GM18870 (cell line): Measurements from ENCODE around the gene INPP5B.
A peak's percentile ranks its signal among the peaks of the same experiment; 100 is the strongest.
"Not testable (repeated sequence)": the region's sequence is repeated elsewhere in the genome, so short reads cannot be mapped to it uniquely, and the experiment has no call there.

Experiments
- ATAC-seq: cut with Tn5 transposase; IDR thresholded peaks from one replicate; pipeline ENCODE4 v1.9.1; 2021; ENCODE audit warnings: moderate library complexity; ENCODE audit not compliant: unreplicated experiment

INPP5B gene

DNA sequence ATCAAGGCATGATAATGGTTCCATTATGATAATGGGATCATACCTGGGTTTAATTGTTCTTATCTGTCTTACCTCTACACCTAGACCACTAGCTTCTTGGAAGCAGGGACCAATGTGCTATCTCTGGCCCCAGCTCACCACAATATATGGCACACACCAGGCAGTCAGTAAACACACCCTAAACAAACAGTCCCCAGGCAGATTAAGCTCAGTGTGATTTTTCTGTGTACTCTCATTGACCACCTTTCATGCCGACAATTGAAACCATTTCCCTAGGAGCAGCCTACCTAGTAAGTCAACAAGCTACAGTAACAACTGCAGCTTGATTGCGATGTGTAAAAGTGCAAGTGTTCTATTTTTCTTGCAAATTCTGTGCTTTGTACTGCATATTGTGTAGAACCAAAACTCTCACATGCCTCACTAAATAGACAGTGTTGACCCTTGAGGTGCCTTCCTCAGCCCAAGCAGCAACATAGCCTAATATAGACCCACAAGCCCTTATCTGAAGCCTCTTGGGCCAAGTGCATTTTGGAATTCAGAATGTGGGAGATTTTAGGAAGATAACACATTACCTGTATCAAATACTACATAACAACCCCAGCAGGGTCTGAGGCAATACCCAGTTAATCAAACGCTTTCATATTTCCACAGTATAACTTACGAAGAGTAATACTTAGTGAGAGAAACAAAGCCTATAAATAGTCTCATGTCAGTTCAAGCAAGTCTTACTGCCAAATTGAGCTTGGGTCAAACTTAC, 32.0 kb downstream of the INPP5B start:
- no peak for ATAC-seq

DNA sequence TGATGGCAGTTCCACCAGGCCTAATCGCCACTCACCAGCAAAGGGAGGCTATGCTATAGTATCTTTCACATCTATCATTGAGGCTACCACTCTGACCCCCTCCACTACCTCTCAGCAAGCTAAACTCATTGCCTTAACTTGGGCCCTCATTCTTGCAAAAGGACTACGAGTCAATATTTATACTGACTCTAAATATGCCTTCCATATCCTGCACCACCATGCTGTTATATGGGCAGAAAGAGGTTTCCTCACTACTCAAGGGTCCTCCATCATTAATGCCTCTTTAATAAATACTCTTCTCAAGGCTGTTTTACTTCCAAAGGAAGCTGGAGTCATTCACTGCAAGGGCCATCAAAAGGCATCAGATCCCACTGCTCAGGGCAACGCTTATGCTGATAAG, 35.4 kb downstream of the INPP5B start:
- ATAC-seq, result not testable (repeated sequence)

DNA sequence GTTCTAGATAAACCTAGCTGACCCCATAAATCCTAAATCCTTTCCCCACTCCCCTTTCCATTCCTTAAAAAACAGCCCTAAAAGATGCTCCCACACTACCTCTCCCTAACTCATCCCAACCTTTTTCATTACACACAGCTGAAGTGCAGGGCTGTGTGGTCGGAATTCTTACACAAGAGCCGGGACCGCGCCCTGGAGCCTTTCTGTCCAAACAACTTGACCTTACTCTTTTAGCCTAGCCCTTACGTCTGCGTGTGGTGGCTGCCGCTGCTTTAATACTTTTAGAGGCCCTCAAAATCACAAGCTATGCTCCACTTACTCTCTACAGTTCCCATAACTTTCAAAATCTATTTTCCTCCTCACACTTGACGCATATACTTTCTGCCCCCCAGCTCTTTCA, 36.0 kb downstream of the INPP5B start:
- not testable (repeated sequence) for ATAC-seq

DNA sequence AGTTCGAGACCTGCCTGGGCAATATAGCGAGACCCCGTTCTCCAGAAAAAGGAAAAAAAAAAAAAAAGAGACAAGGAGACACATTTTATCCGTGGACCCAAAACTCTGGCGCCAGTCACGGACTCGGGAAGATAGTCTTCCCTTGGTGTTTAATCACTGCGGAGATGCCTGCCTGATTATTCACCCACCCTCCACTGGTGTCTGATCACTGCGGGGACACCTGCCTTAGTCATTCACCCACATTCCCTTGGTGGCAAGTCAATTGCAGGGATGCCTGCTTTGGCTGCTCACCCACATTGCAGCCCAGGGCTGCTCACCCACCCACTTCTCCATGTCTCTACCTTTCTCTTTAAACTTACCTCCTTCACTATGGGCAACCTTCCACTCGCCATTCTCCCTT, 38.3 kb downstream of the INPP5B start:
- ATAC-seq, result not testable (repeated sequence)

DNA sequence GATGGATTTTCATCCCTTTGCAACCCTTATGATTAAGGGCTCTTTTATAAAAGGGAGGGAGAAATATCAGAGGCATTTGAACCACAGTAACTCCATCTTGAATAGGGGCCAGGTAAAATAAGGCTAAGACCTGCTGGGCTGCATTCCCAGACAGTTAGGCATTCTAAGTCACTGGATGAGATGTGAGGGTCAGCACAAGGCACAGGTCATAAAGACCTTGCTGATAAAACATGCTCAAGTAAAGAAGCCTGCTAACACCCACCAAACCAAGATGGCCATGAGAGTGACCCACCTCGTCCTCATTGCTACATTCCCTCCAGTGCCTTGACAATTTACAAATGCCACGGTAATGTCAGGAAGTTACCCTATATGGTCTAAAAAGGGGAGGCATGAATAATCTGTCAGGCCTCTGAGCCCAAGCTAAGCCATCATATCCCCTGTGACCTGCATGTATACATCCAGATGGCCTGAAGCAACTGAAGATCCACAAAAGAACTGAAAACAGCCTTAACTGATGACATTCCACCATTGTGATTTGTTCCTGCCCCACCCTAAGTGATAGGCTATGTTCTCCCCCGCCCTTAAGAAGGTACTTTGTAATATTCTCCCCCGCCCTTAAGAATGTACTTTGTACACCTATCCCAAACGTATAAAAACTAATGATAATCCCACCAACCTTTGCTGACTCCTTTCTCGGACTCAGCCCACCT, 39.3 kb downstream of the INPP5B start:
- not testable (repeated sequence) for ATAC-seq

DNA sequence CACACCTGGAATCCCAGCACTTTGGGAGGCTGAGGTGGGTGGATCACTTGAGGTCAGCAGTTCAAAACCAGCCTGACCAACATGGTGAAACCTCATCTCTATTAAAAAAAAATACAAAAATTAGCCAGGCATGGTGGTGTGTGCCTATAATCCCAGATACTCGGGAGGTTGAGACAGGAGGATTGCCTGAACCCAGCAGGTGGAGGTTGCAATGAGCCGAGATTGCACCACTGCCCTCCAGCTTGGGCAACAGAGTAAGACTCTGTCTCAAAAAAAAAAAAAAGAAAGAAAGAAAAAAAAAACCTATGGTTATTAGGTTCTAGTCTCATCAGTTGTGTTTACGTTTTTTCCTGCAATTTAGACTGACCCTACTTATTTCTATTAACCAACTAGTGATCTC, 40.3 kb downstream of the INPP5B start:
- not testable (repeated sequence) for ATAC-seq

DNA sequence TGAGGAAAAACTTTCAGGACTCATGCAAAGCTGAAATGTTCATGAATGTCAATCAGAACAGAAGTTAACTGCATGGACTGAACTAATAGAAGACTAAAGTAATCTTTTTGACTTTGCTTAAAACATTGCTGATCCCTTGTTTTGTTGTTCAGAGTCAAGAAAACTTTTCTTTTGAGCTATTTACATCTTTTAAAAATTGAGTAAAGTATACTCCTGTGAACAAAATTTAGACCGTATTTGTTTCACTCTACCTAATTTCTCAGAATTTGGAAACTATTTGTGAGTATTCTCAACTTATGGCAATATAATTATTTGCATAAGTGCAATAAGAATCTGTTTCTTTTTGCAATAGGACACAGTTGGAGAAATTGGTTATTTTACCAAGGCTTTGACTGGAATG, 41.1 kb downstream of the INPP5B start:
- ATAC-seq, result no peak

DNA sequence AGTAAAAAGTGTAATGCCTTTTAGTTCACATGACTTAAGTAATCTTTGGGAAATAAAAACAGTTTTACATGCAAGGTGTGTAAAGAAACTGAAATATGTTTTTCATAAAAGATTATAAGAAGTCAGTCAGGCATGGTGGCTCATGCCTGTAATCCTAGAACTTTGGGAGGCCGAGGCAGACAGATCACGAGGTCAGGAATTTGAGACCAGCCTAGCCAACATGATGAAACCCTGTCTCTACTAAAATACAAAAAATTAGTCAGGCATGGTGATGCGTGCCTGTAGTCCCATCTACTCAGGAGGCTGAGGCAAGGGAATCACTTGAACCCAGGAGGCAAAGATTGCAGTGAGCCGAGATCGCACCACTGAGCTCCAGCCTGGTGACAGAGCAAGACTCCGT, 42.9 kb downstream of the INPP5B start:
- ATAC-seq, result not testable (repeated sequence)

DNA sequence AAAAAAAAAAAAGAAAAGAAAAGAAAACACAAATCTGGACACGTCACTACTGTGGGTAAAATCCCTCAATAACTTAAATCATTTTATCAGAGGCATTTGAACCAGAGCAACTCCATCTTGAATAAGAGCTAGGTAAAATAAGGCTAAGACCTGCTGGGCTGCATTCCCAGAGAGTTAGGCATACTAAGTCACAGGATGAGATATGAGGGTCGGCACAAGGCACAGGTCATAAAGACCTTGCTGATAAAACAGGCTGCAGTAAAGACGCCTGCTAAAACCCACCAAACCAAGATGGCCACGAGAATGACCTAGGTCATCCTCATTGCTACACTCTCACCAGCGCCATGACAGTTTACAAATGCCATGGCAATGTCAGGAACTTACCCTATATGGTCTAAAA, 43.9 kb downstream of the INPP5B start:
- no peak for ATAC-seq

DNA sequence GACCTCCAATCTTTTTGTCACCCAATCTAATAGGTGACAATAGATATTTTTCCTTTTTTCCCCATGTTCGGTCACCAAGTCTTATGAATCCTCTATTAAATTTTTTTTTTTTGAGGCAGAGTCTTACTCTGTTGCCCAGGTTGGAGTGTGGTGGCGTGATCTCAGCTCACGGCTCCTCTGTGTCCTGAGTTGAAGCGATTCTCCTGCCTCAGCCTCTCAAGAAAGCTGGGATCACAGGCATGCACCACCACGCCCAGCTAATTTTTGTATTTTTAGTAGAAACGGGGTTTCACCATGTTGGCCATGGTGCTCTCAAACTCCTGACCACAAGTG, 45.0 kb downstream of the INPP5B start:
- ATAC-seq, result no peak

DNA sequence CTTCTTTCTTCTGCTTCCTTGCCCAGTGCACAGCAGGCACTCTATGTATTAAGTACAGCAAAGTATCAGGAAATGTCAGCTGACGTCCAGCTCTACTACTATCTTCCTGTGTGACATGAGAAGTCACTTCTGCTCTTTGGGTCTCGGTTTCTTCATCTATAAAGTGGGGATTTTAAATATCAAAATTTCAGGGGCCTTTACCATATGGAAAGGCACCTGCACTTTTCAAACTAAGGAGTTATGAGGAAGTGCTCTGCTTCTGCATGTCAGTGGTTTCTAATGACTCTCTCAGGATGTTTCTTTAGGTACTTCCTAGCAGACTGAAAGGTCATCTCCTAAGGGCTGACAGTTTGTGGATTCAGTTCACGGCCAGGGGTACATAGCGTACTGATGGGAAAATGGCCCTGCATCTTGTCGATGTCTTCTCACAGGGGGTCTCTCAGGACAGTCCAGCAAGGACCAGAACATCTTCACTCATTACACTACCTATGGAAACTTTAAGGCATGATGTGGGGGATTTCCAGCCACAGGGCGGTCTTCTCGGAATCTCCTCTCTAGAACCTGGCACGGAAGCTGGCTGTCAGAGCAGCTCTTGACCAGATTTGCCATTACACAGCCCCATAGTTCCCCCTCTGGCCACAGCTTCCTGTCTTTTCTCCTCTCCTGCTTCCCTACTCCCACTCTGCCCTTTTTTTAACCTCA, 45.5 kb downstream of the INPP5B start:
- peak; percentile 52 for ATAC-seq

DNA sequence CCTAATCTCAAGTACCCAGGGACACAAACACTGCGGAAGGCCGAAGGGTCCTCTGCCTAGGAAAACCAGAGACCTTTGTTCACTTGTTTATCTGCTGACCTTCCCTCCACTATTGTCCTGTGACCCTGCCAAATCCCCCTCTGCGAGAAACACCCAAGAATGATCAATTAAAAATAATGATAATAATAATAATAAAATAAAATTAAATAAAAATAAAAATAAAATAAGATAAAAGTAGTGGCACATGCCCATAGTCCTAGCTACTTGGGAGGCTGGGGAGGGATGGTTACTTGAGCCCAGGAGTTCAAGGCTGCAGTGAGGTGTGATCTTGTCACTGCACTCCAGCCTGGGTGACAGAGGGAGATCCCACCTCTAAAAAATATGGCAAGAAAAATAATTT, 49.3 kb downstream of the INPP5B start:
- ATAC-seq, result not testable (repeated sequence)

DNA sequence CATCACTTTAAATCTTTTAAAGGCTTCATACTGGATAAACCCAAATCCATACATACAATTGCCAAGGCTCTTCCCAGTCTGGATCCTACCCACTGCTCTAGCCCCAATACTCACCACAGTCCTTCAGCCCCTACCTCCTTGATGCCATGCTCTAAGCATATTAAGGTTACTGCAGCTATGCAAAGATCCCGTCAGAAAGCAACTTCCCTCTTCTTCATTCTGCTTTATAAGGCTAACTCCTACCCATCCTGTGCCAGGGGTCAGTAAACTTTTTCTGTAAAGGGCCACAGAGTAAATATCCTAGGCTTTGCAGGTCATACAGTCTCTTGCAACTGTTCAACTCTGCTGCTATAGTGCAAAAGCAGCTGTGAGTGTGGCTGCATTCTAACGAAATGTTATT, 53.2 kb downstream of the INPP5B start:
- ATAC-seq, result no peak

DNA sequence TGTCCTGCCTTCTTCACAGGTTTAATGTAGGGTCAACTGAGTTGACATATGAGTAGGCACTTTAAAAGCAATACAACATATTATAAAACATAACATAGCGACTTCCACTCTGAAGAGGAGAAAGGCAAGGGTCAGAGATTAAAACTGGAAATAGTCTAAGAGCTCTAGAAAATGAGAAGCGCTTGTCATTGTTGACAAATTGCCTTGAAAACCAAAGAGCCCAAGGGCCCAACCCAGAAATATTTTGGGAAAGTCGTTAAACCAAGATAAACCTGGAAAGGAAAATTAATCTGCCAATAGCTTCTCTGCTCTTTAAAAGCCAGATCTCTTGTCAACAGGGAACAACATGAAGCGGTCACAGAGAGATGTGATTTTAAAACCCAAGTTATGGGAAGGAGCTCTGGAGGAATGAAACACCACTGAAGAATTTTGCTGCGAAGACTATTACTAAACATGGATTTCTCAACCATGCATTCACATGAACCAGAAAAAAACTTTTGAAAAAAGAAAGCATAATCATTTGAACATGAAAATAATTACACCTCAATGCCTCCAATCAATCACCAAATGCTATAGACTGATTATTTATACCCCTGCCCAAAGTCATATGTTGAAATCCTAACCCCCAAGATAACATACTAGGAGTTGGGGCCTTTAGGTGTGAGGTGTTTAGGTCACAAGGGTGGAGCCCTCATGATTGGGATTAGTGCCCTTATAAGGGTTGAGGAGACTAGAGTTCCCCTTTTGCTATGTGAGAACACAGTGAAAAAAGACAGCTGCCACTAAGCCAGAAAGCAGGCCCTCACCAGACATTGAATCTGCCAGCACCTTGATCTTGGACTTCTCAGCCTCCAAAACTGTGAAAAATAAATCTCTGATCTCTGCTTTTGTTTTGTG, 54.5 kb downstream of the INPP5B start:
- no peak for ATAC-seq

DNA sequence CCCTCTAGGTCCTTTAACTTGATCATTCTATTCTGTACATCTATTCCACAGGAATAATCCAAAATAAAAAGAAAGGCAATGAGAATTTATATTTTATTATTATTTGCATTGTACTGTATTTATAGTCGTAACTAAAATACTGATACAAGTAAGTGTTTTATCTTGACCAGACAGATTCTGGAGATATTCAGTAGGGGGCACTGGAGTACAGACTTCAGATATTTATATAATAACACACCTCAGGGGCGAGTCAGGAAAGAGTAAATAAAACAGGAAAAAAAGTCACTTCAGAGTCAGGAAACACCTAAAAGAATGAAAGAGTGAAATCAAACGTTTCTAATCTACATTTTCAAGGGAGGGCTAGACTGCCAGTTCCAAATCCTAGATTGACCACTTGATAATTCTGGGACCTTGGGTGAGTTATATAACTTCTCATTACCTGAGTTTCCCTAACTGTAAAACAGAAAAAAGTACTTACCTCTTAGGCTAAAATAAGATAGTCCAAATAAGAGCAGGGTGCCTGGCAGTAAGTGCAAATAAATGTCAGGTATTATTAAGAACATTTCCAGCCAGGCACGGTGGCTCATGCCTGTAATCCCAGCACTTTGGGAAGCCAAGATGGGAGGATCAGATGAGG, 56.4 kb downstream of the INPP5B start:
- ATAC-seq, result no peak

DNA sequence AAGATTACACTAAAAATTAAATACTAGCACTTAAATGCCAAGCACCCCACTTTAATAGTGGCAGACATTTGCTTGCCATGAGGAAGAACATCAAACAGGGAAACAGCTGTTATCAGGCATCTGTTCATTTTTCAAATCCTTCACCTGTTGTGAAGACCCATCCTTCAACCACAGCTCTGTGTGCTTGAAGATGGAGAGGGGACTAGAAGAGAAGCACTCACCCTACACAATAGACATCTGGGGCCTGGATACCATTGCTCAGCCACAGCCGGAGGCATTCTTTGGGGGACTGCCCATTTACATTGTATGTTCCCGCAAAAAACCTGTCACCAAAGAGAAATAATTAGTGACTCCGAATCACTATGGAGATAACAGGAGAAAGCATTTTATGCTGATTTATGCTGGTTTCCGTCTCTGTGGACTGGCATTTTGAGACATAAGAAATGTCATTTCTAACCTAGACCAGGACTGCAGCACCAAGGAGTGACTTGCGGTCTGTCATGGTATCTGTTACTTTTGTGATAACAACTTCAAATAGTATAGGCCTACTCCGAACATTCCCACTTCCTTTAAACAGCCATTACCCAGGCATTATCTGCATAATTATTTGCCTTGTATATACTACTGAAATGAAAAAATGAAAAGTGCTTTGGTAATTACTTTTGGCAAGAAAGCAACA, 58.7 kb downstream of the INPP5B start:
- no peak for ATAC-seq

DNA sequence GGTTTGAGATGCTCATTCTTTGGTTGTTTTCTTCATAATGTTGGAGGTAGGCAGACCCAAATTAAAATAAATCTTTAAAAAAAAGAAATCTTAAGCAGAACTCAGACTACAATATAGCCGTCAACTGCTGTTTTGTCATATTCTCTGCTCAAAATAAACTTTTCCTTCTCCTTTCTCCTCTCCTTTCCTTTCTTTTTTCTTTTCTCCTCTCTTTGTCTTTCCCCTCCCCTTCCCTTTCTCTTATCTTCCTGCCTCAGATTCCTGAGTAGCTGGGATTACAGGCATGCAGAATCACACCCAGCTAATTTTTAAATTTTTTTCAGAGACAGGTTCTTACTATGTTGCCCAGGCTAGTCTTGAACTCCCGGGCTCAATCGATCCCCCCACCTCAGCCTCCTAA, 62.7 kb downstream of the INPP5B start:
- ATAC-seq, result no peak

DNA sequence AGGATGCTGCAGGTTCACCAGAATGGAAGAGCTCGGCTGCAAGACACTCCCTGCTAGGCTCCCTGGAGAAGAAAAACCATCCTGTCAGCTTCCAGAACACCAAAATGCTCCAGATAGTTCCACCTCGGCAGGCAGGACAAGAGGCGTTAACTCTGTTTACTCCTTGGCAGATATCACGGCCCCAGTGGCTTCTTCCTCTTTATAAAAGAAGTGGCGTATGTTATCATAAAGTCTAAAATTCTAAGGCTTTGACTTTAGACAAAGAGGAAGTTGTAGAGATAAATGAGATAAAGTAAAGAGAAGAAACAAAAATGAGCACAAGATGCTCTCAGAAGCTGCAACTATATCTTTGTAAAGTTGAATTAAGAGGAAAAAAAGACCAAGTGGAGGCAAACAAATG, 63.2 kb downstream of the INPP5B start:
- no peak for ATAC-seq

DNA sequence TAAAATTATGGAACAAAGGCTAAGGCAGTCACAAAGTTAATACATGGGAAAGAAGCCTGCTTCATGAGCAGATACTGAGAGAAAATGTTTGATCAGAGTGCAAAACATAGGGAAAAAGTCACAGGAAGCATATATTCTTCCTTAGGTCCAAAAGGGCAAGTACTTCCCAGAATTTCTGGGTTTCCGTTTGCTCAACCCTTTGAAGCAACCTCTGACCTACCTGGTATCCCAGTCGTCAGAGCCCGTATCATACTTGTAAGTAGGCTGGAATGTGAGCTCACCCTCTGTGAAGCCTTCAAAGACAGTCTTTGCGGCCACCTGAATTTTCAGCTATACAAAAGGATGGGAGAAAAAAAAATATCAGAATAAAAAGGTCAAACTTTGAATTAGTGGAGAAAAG, 67.0 kb downstream of the INPP5B start:
- ATAC-seq, result no peak

DNA sequence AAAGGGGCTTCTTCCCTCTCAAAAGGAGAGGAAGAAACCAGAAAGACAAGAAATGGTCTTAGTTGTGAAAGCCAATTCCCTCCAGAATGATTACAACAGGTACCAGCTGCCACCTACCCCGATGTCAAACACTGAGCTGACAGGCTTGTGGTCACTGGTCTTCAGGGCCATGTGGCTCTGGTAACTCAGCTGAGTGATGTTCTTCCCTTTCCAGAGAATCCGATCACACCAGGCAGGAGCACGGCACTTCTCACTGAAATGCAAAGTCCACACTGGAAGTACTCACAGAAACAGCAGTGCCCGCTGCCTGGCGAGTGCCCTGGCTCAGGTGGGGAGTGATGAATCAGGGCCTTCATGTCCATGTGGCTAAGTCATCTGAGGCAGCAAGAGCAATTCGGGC, 68.8 kb downstream of the INPP5B start:
- no peak for ATAC-seq
